AG04450 (cell line): ENCODE measurements around the gene KCND2. TPM values are rescaled to one million over a fixed set of nuclear protein-coding genes. Genes with fewer than 3 reads are reported as not detected.
"Not testable (repeated sequence)": the region's sequence is repeated elsewhere in the genome, so short reads cannot be mapped to it uniquely, and the experiment has no call there.

ENCODE experiments used
- CTCF ChIA-PET: fragments of 300-600, 350-600 bp; formaldehyde crosslinking; extraction: SDS; loops from one replicate; lab custom pipeline; 2022; ENCODE audit warnings: antibody characterized with exemption, inconsistent platforms; lab: Charles Lee
- POLR2A ChIA-PET: fragments of 350-600 bp; formaldehyde crosslinking; extraction: SDS; loops from one replicate; lab custom pipeline; 2021; ENCODE audit warnings: antibody characterized with exemption, inconsistent platforms; lab: Yijun Ruan, JAX
- DNase-seq: peaks from one replicate; pipeline ENCODE4 v3.0.0-alpha.2; 2011; ENCODE audit warnings: low read depth, low spot score
- H3K27ac ChIP-seq: one replicate; pipeline ENCODE4 v1.5.1; 2012; ENCODE audit warnings: low read depth, low read length, control low read depth
- H3K27me3 ChIP-seq: one replicate; pipeline ENCODE4 v1.6.0; 2012; ENCODE audit warnings: low read length; ENCODE audit not compliant: control insufficient read depth, insufficient read depth
- H3K4me3 ChIP-seq: 2 replicates; pipeline ENCODE4 v1.5.1; 2011; ENCODE audit warnings: mild to moderate bottlenecking, low read depth, low read length, control low read depth
- H3K9me3 ChIP-seq: 2 replicates; pipeline ENCODE4 v1.5.1; 2012; ENCODE audit warnings: low read length; ENCODE audit not compliant: control insufficient read depth, insufficient read depth
- CTCF ChIP-seq: IDR thresholded peaks from 2 replicates; pipeline ENCODE4 v1.5.1; 2011; ENCODE audit warnings: low read depth, low read length, control low read depth, inconsistent platforms
- polyA plus RNA-seq: library from polyadenylated mRNA; depleted of rRNA; stranded (reverse); fragments of >200 nt; gene quantifications from 2 replicates; pipeline ENCODE4 v1.2.3, GENCODE V29; 2011

The KCND2 gene
- polyA plus RNA-seq, 1 experiment: 0.12 TPM

GRCh38 chr7:120774481-120774880 is 501.5 kb downstream of the KCND2 start:
- Histone ChIP-seq H3K4me3 (no peak overlapping the region), H3K27ac (no peak overlapping the region), H3K27me3 (peaks cover 3% of the 10 kb centered on the region), H3K9me3 (no peaks in the 10 kb centered on the region)
- ChIA-PET CTCF (interaction anchor here (5.8 kb wide), 1 partner anchor 18 kb away, joined by 28 read pairs; no protein-coding TSS in a partner anchor), POLR2A (no interaction called here)
- DNase-seq: no peak
- no peak for TF ChIP-seq CTCF

GRCh38 chr7:120775755-120776154 is 502.8 kb downstream of the KCND2 start:
- H3K27ac ChIP-seq: no peak overlapping the region
- H3K9me3 ChIP-seq: no peaks in the 10 kb centered on the region
- ChIA-PET CTCF (interaction anchor here (0.7 to 5.8 kb wide), 4 partner anchors 14 to 488 kb away, joined by 3 to 28 read pairs (median 4); no protein-coding TSS in a partner anchor), POLR2A (no interaction called here)
- no peak for DNase-seq
- H3K4me3 ChIP-seq: no peak overlapping the region
- H3K27me3 ChIP-seq: peaks cover 3% of the 10 kb centered on the region
- no peak for TF ChIP-seq CTCF

- DNase-seq, H3K9me3 ChIP-seq, CTCF ChIA-PET, H3K4me3 ChIP-seq, H3K27me3 ChIP-seq, H3K27ac ChIP-seq: not testable (repeated sequence)
- POLR2A ChIA-PET: interaction anchor here (0.7 kb wide), 1 partner anchor 1978 kb away, joined by 3 read pairs; no protein-coding TSS in a partner anchor
These were observed 506.1 kb downstream of the KCND2 start for GRCh38 chr7:120779078-120779477.

GRCh38 chr7:120780451-120780850 is 507.5 kb downstream of the KCND2 start:
- H3K27me3 ChIP-seq, H3K27ac ChIP-seq, POLR2A ChIA-PET, H3K4me3 ChIP-seq, H3K9me3 ChIP-seq, CTCF ChIA-PET, DNase-seq: not testable (repeated sequence)

- no peak overlapping the region for H3K27ac ChIP-seq
- CTCF ChIA-PET: no interaction called here
- POLR2A ChIA-PET: no interaction called here
- H3K27me3 ChIP-seq: no peaks in the 10 kb centered on the region
- no peak overlapping the region for H3K4me3 ChIP-seq
- no peaks in the 10 kb centered on the region for H3K9me3 ChIP-seq
- no peak for DNase-seq
- TF ChIP-seq CTCF: no peak
These were observed 508.0 kb downstream of the KCND2 start for GRCh38 chr7:120780938-120781337.

- H3K27ac ChIP-seq: not testable (repeated sequence)
These were observed 508.9 kb downstream of the KCND2 start for GRCh38 chr7:120781924-120782323.

More at GRCh38 chr7:120781924-120782323, 508.9 kb downstream of the KCND2 start:
- POLR2A ChIA-PET, H3K9me3 ChIP-seq, CTCF ChIA-PET, DNase-seq, H3K27me3 ChIP-seq, H3K4me3 ChIP-seq: not testable (repeated sequence)
